Stimulated activated CD8-positive, alpha-beta memory T cell treated with anti-CD3 and anti-CD28 coated beads, Interleukin-15, amount 100 ng/mL, for 48 hours (primary cell): ENCODE results near the gene KCND2.
"Not testable (repeated sequence)": the region's sequence is repeated elsewhere in the genome, so short reads cannot be mapped to it uniquely, and the experiment has no call there.

Experiments
- DNase-seq, 2 donors: peaks; one replicate each; pipeline ENCODE4 v3.0.0-alpha.2; 2020; ENCODE audit warnings: low read depth in 2 of 2

The KCND2 gene

DNA sequence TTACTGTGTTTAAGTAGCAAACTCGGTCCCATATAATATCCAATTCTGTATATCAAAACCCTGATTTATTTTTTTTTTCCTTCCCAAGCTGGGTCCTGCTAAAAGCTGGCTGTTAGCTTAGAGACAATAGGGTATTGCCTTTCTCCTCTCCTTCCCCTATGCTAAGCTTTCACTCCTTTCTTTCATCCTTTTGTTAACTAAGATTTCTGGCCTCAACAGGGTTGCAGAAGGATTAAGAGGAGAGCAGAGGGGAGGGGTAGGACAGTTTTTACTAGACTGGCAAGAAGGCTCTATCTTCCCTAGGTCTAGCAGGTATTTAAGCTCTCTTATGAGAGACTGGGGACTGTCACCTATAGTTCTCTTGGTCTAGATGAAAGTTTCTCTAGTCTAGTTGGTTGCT lies 229.2 kb downstream of the KCND2 start:
- DNase-seq, result no peak

DNA sequence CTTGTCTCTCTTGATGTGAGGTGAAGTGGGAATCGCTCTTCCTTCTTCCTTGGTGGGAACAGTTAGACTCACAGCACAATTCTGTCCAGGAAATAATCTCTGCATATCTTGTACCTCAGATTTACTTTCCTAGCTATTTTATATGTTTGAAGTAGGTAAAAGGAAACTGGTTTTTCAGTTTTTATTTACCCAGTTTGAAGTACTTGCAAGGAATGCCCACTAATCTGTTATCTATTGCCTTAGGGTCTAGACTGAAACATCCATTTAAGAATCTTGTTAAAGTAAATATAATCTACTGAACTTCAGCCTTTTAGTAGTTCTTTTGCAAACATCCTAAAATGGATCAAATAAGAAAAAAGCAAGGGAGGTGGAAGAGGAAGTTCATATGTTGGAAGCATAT lies 229.8 kb downstream of the KCND2 start:
- DNase-seq, result no peak

DNA sequence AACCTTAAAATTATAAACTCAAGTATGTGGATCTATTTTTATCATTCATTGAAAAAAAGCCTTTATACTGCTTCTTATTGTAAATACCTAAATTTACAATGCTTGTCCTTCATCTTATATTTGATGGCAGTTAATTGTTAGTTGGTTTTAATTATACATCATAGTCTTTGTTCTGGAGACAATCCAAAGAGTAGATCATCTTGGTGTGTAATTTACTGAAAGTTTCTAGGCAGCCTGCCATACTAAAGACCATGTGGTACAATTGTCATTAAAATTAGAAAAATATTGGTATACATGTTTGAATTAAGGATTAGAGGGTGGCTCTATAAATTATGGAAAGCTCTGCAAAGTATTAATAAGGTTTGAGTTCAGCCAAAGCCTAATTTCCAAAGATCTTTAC lies 231.4 kb downstream of the KCND2 start:
- no peak for DNase-seq

DNA sequence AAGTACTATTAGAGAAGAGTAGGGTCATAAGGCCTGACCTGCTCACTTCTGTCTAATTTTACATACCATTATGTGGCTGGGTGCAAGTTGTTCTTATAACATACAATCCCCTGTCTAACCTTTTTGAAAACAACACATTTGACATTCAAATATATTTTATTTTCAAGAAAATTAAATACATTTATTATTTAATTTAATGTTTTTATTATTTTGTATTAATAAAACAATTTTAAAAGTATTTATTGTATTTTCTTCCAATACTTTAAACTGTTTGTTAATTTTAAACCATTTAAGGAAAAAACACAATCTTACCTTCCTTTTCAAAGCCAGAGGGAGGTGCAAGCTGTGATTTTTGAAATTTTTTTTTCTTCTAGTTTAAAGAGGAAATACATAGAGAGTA lies 232.8 kb downstream of the KCND2 start:
- DNase-seq, result no peak

DNA sequence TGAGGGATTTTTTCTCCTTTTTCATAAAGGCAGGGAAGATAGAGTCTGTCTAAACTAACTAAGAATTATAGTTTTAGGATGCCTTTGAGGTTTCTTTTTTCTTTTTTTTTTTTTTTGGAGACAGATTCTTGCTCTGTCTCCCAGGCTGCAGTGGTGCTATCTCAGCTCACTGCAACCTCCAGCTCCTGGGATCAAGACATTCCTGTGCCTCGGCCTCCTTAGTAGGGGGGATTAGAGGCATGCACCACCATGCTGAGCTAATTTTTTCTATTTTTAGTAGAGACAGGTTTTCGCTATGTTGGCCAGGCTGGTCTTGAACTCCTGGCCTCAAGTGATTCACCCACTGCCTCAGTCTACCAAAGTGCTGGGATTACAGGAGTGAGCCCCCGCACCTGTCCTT lies 239.7 kb downstream of the KCND2 start:
- DNase-seq, result no peak

DNA sequence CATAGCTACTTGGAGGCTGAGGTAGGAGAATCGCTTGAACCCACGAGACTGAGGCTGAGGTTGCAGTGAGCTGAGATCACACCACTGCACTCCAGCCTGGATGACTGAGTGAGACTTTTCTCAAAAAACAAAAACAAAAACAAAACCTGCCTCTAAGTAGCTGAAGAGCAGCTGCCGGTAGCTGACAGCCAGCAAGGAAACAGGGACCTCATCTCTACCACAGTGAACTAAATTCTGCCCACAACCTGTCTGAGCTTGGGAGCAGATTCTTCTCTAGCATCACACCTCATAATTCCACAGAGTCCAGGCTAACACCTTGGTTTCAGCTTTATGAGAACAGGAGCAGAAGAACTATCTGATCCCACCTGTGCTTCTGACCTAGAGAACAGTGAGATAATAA lies 246.2 kb downstream of the KCND2 start:
- no peak for DNase-seq

DNA sequence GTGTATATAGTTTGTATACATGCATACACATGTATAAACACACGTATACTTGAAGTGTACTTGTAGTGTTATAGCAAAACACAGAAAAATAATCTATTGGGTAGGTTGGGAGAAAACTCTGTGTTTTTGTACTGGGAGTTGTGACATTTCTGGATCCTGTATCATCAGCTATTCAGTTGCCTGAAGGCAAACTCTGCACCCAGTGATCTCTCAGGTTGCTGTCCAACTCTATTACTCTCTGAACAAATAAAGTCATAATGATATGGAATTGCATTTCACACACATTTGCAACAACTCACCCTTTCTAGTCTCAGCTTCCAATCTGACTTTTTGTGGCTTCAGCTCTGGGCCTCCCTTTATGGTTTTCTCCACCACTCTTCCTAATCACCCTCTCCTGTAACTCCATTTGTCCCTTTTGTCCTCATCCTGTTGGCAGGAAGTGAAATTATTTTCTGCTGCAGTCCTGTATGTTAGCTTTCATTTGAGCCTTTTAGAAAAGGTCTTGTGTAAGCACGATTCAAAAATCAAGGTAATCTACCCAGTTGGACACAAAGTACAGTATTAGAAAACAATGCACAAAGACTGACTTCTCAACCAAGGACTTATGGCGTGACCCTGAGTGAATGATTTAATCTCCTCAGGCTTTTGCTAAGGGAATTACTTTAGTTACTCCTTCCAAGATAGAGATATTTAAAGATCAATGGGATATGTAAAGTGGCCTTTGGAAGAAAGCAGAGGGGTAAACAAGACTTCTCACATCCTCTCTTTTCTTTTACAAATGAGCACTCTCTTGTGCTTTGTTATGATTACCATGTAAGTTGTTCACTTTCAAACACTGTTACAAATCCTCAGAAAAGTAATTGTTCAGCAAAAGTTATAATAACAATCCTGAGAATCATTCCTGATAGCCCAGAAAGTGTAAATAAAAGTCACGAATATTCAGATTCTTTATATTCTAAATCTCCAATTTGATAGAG lies 249.1 kb downstream of the KCND2 start:
- DNase-seq, result no peak

DNA sequence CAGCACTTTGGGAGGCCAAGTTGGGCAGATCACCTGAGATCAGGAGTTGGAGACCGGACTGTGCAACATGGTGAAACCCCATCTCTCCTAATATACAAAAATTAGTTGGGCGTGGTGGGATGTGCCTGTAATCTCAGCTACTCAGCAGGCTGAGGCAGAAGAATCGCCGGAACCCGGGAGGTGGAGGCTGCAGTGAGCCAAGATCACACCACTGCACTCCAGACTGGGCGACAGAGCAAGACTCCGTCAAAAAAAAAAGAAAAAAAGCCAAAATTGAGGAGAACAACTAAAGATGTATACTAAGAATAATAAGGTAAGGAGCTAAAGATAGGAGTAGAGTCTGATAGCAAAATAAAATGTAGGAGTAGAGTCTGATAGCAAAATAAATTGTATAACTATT lies 251.0 kb downstream of the KCND2 start:
- DNase-seq, result no peak

DNA sequence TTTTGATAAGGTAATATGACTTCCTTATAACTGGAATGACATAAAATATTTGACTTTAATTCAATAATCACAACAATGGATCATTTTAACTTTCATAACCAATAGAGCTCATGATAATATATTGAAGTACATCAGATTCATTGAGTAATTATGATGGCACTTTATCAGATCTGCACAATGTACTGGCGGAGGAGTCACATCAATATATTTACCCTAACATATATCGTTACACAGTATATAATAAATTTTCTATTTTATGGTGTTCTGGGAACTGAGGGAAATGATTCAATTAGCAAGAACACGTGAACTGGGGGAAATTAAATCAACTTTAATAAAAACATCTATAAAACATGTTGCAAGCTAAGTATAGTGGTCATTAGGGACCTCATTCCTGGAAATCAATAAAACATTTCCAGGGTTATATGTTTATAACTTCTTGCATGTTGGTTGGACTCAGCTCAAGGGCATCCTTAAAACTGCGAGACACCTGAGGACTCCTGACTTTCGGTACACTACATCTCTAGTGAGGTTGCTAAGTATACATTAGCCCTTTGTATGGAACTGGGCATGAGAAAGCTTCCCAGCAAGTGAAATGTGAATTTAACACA lies 254.0 kb downstream of the KCND2 start:
- no peak for DNase-seq

DNA sequence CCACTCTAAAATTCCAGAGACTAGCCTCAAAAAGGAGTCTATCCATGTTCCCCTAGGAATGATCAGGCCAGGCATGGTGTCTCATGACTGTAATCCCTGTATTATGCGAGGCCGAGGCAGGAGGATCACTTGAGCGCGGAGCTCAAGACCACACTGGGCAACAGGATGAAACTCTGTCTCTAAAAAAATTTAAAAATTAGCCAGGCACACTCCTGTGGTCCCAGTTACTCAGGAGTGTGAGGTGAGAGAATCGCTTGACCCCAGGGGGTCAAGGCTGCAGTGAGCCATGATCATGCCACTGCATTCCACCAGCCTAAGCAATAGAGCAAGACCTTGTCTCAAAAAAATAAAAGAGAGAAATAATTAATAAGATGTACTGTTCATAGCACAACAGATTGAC lies 256.8 kb downstream of the KCND2 start:
- no peak for DNase-seq

DNA sequence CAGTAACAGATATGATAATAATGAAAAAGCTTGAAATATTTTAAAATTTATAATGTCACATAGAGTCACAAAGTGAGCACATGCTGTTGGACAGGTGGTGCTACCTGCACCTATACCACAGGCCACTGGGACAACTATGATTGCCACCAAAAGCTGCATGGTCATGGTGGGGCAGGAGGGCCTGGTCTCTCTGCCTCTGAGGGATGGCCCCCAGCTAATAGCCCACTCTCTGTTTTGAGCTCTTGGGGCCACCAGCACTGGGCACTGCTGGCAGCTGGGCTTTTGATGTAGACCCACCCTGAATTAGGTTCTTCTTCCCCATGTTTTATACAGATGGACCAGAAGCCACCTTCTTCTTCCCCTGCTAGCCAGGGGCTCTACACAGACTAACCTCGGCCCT lies 265.4 kb downstream of the KCND2 start:
- no peak for DNase-seq

DNA sequence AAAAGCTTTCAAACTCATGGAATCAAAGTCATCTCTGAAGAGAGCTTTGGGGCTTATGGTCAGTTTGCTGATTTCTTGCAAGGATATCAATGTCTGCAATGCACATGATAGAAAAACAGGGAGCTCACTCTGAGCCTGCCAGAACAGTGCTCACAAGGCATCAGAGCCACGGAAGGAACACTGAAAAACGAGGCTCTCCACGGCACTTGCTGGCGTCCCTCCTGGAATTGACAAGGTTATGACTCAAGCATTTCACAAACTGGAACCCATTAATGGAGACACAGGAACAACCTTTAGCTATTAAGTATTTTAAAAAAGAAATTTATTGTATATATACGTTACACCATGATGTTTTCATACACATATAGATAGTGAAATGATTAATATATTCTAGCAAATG lies 266.3 kb downstream of the KCND2 start:
- no peak for DNase-seq

DNA sequence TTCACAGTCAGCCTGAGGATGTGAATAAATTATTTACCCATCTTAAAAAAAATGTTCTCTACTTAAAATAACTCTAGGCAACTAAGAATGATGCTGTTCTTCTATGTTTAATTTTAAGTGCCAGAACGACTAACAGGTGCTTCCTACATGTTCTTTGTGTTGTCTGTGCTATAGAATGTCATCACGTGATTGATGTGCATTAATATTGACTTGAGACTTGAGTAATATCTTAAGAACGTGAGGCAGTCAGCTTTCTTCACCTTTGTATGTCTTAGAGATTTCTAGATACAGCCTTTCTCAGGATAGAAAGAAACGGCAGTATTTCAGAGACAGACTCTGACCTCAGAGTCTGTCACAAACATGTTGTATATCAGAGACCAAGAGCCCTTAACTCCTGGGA lies 274.6 kb downstream of the KCND2 start:
- DNase-seq, result no peak

DNA sequence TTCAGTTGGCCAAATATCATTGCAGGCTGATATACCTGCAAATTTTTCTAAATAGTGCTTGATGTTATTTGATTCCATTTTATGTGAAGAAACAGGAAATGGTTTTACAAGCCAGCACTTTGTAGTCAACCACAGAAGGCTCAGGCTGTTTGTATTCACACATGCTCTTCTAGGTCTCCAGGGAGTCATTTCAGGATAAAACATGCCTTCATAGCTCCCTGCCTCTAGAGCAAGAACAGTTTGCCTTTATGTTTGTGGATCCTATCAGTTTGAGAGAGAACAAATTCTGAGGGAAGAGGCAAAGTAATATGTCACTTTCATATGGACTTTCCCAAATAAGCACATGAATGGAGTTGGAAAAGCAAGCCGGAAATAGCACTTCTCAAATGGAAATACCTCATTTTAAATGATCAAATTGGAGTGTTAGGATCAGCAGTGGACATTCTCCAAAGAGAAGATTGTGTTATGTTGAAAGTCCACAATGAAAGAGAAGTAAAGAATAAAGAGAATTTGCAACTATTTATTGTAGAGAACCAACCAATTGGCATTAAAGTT lies 277.6 kb downstream of the KCND2 start:
- no peak for DNase-seq

DNA sequence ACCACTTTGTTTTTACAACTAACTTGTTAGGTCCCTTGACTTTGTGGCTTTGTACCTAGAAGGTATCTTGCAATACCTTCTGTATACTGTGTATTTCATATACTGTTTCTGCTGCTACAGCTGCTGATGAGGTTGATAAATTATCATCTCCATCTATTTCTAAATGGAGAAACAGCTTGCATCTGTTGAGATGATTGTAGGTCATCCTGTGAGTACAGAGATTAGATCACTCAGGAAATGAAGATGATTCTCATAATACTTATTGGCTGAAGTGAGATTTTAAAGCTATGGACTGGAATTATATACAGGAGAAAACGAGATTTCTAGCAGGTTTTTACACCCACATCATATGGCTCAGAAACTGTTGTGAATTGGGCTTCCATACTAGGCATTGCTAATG lies 280.5 kb downstream of the KCND2 start:
- no peak for DNase-seq

DNA sequence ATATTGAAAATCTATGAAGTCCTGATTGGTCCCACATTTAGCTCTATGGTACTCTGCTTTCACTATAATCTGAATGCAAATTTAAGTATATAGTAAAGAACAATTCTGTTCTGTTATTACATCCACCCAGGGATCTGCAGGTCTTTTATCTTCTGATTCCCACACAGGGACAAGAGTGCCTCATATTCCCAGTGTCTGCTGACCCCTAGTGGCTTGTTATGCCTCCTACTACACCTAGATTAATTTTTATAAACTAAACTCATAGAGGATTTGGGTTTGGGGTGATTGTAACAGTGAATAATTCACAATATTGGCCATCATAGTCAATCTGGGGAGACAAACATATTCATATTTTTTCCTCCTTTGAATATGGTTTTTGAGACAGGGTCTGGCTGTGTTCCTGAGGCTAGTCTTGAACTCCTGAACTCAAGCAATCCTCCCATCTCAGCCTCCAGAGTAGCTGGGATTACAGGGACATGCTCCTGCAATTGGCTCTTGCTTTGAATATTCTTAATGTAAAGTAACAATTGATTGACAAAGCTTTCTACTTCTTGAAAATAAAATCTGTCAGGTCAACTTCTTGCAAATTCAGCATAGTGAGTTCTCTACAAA lies 282.1 kb downstream of the KCND2 start:
- no peak for DNase-seq

DNA sequence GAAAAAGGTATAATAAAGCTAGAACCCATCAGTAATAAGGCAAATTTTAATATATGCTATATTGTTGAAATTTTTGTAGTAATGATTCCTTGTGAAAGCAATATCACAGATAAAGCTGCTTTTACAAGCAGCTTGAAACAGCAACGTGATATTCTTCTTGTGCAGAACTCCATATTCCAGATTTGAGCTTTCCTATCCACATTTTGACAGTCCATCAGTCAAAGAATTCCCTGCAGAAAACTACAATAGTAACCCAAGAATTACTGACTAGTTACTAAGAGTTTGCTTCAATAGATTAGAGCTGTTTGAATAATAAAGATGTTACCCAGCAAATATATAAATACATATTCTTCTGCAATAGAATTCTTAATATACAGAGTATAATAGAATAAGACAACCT lies 291.2 kb downstream of the KCND2 start:
- no peak for DNase-seq

DNA sequence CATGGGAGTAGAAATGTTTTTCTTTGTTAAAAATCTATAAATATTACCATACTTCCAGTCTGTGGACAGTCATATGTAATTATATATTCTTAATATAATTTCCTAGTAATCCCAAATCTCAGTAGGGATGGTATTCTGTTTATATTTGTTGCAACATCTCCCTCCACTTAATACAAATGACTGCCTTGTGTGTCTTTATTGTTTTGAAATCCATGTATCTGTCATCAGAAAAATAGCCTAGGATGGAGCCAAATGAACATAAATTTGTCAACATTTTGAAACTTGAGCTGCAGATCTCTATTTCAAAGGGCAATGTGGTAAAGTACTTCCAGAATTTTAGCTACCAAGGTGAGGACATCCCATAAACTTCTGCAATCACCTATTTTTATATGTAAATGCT lies 294.2 kb downstream of the KCND2 start:
- DNase-seq, result no peak

DNA sequence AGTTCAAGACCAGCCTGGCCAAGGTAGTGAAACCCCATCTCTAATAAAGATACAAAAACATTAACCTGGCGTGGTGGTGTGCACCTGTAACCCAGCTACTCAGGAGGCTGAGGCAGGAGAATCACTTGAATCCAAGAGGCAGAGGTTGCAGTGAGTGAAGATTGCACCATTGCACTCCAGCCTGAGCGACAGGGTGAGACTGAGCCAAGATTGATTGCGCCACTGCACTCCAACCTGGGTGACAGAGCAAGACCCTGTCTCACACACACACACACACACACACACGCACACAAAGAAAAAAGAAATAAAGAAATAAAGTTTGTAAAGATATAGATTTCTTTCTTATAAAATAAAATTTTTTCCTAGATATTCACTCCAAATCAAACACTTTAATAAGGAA lies 305.7 kb downstream of the KCND2 start:
- not testable (repeated sequence) for DNase-seq

DNA sequence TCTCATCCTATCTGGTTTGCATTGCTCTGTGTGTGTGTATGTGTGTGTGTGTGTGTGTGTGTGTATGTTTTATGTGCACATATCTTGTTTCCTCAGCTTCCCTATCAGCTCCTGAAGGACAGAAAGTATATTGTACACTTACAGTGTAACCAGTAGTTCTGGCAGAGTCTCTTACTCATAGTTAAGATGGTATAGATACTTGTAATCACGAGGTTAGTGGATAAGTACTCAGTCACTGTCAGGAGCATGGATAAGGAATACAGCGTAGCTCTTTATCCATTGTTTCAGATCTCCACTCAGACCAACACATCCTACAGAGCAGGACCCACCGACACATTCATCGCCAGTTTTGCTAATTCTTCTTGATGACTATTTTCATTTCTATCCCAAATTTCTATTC lies 309.9 kb downstream of the KCND2 start:
- no peak for DNase-seq

DNA sequence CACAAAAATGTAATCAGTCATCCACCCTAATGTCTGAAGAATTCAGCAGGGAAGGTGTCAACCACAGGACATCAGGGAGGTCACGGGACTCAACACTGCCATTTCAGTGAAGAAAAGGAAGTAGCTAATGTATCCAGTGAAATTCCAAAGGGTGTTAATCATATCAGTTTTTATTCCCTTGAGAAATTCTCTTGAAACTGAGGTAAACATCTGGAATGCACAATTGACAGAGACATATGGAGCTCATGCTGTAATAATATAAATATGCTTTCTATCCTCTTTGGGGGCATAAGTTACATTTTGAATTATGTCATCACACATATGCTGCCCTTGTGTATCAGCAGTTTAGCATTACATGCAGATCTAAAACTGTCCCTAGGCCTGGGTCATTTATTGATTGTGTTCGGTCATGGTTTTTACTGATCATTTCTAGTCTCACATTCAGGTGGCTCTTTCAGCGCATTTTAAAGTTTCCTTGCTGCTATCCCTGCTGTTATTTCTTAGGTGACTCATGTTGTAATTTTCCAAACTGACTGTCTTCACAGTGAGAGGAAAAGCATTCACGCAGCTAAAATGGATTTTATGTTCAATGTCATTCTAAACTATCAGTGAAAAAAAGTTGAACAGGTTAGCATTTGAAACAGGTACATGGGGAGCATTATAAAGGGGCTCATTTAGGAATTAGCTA lies 311.1 kb downstream of the KCND2 start:
- DNase-seq, result no peak

DNA sequence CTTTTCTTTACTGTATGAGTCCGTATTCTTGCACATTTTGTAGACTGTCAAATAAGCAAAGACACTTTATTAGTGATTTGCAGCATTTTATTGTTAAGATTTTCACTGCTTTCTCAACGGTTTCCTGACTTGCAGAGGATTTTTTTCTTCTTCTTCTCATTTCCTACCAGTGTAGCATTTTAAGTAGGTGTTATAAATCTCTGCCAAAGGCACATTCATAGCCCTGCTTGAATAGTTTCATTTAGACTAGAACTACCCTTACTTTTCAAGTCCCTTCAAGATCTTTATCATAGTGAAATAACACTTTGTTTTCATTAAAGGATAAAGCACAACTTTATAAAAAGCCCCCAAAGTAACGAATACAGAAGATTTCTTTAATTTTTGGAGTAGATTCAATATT lies 313.6 kb downstream of the KCND2 start:
- no peak for DNase-seq
